ENCODE data around the gene ANKRD11.
"Not testable (repeated sequence)": the region's sequence is repeated elsewhere in the genome, so short reads cannot be mapped to it uniquely, and the experiment has no call there.

Gene ANKRD11

GRCh38 chr16:89248196-89248982, 242.0 kb downstream of the ANKRD11 start:
- DNase-seq, result no peak

DNA sequence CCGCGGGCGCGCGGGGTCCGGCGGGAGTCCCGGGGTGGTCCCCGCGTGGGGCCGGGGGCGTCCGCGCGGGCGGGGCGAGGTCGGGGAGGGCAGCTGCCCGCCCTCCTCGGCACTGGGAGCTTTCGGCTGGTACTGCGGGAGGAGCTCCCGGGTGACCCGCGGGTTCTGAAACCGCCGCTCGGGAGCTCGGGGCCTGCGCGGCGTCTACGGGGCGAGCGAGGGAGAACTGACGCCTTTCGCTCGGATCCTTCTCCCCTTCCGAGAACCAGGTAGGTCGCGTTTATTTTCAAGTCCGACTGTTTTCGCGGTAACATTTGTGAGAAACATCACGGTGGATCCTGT, 242.7 kb downstream of the ANKRD11 start:
- not testable (repeated sequence) for DNase-seq

DNA sequence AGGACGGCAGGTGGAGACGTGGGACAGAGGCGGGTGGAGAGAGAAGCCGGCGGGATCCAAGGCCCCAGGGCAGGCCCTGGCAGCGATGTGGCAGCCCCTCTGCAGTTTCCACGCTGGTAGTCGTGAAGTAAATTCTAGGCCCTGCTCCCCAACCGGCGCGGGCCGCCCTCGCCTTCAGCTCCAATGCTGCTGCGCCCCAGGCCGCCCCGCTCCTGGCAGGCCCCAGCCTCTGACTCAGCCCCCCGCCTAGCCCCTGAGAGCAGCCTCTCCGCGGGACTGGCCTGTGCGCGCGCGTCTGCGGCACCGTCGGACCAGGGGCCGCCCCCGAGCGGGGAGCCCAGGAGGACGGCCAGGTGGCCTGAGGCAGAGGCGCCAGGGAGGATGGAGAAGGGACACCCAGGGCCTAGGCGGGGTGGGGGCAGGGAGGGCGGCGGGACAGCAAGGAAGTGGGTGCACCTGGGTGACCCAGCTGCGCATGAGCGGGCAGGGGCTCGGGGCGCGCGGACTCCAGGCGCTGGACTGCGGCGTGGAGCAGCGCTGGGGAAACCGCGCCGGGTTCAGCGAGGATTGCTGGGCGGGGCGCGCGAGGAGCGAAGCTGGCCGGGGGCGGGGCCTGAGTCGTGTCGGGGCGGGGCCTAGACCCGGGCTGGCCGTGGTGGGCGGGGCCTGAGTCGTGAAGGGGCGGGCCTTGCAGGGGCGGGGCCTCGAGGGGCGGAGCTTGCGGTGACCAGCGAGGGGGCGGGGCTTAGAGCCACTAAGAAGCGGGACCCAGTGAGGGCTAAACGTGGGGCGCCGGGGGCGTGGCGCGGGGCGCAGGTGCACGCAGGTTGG, 243.2 kb downstream of the ANKRD11 start:
- DNase-seq, result no peak

DNA sequence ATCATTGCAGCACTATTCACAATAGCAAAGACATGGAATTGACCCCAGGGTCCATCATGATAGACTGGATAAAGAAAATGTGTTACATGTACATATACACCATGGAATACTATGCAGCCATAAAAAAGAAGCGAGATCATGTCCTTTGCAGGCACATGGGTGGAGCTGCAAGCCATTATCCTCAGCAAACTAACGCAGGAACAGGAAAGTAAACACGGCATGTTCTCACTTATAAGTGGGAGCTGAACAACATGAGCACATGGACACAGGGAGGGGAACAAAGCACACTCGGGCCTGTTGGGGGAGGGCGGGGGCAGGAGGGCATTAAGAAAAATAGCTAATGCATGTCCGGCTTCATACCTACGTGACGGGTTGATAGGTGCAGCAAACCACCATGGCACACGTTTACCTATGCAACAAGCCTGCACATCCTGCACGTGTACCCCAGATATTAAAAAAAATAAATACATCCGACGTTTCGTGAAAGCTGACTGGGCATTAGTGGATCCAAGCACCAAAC, 243.9 kb downstream of the ANKRD11 start:
- no peak for DNase-seq

DNA sequence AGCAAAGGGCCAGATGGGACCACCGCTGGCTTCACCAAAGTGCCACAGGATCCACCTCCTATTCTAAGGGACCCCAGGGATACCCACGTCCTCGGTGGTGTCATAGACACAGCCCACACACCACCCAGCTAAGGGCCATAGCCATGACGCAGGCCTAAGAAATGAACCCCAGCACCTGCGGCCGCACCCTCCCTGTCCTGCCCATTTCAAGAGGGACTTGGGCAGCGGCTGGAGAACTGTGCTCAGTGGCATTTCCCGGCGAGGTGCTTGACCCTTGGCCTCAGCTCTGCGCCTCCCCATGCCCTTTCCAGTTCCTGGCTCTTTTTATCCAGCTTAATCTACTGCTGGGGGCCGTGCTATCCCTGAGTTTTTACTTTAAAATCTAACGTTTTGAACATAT, 245.6 kb downstream of the ANKRD11 start:
- DNase-seq, result no peak

- not testable (repeated sequence) for DNase-seq
These were observed 246.1 kb downstream of the ANKRD11 start for GRCh38 chr16:89244264-89244663.

DNA sequence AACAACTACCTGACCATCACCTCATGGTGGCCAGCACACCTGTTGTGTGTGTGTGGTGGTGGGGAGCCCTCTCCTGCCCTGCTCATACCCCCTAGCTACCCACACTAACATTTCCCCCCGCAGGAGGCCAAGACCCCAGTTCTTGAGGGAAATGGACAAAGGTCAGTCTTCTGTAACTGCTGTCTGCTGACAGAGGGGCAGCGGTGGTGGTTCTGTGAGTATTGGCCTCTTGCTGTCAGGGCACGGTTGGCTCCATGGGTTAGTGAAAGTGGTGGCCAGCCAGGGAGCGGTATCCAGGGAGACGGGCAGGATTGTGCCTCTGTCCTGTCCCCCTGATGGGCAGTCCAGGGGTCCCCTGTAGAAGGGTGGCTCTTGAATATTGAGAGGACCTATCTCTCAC, 246.7 kb downstream of the ANKRD11 start:
- no peak for DNase-seq

GRCh38 chr16:89242795-89243200, 247.6 kb downstream of the ANKRD11 start:
- no peak for DNase-seq

DNA sequence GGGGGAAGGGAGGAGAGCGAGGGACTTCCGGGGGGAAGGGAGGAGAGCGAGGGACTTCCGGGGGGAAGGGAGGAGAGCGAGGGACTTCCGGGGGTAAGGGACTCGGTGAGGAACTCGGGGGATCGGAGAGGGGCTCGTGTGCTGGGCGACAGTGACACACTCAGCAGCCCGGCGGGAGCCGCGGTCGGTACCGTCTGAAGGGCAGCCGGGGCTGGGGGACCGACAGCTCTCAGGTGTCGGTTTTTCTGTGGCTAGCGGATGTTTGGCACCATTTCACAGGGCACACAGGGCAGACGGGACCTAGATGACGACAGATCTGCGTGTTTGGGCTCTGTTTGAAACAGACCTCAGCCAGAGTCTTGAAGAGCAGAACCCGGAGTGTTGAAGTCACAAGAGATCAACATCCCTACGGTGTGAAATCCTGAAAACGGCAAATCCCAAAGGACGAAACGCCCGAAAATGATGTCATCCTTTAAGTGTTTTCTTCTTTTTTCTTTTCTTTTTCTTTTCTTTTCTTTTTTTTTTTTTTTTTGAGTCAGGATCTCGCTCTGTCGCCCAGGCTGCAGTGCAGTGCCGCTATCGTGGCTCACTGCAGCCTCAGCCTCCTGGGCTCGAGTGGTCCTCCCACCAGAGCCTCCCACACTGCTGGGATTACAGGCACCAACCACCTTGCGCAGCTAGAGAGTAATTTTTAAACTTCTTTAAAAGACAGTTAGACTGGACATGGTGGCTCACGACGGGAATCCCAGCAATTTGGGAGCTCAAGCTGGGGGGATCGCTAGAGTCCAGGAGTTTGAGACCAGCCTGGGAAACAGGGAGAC, 249.0 kb downstream of the ANKRD11 start:
- DNase-seq, result no peak

- DNase-seq, result no peak
These were observed 252.6 kb downstream of the ANKRD11 start for GRCh38 chr16:89237733-89238132.

DNA sequence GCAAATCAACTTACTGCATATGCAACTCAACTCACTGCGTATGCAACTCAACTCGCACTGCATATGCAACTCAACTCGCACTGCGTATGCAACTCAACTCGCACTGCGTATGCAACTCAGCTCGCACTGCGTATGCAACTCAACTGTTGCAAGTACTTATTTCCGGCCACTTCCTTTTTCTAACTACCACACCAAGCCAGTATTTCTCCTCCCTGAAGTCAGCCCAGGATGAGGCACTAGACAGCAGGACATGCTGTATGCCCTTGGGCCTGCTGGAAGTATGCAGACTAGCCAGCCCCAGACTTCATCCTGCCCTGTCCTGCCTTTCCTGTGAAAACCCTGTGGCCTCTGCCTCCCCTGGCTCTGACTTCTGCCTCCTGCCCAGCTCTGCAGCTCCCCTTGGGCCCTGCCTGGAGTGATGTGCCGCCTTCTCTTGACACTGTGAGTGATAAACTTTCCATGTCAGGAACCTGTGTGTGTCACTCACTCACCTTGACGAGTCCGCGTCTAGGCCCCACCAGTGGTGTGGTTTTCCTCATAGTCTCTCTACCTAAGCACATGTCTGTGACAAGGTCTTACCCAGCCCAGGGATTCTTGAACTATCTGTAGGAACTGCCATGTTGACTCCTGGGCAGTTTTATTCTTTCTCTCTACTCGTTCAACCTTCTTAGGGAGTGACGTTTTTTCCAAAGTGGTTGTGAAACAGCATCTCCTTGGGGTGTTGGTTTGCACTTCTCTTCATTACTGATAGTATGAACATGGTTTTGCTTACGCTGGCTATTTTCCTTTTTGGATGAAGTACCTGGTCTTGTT, 256.5 kb downstream of the ANKRD11 start:
- DNase-seq, result no peak

- DNase-seq, result no peak
These were observed 258.3 kb downstream of the ANKRD11 start for GRCh38 chr16:89232107-89232506.

- no peak for DNase-seq
These were observed 260.1 kb downstream of the ANKRD11 start for GRCh38 chr16:89230255-89230654.

GRCh38 chr16:89224665-89225064, 265.7 kb downstream of the ANKRD11 start:
- DNase-seq, result no peak

- DNase-seq, result no peak
These were observed 267.4 kb downstream of the ANKRD11 start for GRCh38 chr16:89222931-89223330.

DNA sequence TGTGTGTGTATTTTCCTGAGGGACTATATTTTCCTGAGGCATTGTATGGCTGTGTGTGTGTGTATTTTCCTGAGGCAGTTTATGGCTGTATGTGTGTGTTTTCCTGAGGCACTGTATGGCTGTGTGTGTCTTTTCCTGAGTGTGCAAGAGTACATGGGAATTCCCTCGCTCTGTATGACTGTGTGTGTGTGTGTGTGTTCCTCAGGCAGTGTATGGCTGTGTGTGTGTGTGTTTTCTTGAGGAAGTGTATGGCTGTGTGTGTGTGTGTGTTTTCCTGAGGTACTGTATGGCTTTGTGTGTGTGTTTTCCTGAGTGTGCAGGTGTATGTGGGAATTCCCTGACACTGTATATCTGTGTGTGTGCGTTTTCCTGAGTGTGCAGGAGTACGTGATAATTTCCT, 268.8 kb downstream of the ANKRD11 start:
- no peak for DNase-seq

DNA sequence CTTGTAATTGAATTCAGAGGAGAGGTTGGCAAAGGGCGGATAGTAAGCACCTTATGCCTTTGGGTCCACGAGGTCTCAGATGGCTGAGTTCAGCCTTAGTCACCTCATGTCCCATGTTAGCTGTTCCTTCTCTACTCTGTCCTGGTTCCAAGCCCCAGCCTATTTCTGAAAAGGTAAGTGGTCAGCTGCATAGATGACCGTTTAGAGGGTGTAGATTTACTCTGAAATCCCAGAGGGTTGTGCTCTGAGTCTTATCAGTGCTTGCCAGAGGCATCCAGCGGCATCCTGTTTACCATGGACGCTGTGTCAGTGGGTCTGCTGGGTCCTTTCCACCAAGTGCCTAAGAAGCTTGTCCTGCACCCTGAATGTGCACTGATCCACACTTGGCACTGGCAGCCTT, 271.0 kb downstream of the ANKRD11 start:
- DNase-seq, result no peak
